ENCODE results near the gene BRSK1. TPM values are rescaled to one million over a fixed set of nuclear protein-coding genes. Genes with fewer than 3 reads are reported as not detected.

Gene BRSK1
- total and polyA plus RNA-seq, 2 of the 8 experiments (the other 6 are each of a cell fraction or from before 2014, with no cell fraction given) = 27.6 to 32.7 TPM

- peak; percentile 92 for TF ChIP-seq TBP (IDR thresholded peaks at IDR 0.05; ENCODE audit: low read depth, low read length)
- peak; percentile 61 for TF ChIP-seq BACH1 (IDR thresholded peaks at IDR 0.05; ENCODE audit: low read length)
- TF ChIP-seq SIRT6 (IDR thresholded peaks at IDR 0.05; ENCODE audit: low read length) = no peak
- TF ChIP-seq CHD1 (IDR thresholded peaks at IDR 0.05; ENCODE audit: low read depth, low read length) = no peak
- no peak for TF ChIP-seq FOSL1 (IDR thresholded peaks at IDR 0.05; ENCODE audit: insufficient read depth, low read depth, low read length)
- TF ChIP-seq SIN3A (conservative IDR thresholded peaks at IDR 0.05 in 1 of 2, IDR thresholded peaks at IDR 0.05 in 1 of 2; ENCODE audit: low read depth in 1 of 2, low read length in 2 of 2) = peak in 1 of 2 experiments; percentile 70; a peak in 3 of 4 replicates
- TF ChIP-seq SP1 (IDR thresholded peaks at IDR 0.05; ENCODE audit: low read depth, low read length) = peak; percentile 99
- TF ChIP-seq, protein P1, sequence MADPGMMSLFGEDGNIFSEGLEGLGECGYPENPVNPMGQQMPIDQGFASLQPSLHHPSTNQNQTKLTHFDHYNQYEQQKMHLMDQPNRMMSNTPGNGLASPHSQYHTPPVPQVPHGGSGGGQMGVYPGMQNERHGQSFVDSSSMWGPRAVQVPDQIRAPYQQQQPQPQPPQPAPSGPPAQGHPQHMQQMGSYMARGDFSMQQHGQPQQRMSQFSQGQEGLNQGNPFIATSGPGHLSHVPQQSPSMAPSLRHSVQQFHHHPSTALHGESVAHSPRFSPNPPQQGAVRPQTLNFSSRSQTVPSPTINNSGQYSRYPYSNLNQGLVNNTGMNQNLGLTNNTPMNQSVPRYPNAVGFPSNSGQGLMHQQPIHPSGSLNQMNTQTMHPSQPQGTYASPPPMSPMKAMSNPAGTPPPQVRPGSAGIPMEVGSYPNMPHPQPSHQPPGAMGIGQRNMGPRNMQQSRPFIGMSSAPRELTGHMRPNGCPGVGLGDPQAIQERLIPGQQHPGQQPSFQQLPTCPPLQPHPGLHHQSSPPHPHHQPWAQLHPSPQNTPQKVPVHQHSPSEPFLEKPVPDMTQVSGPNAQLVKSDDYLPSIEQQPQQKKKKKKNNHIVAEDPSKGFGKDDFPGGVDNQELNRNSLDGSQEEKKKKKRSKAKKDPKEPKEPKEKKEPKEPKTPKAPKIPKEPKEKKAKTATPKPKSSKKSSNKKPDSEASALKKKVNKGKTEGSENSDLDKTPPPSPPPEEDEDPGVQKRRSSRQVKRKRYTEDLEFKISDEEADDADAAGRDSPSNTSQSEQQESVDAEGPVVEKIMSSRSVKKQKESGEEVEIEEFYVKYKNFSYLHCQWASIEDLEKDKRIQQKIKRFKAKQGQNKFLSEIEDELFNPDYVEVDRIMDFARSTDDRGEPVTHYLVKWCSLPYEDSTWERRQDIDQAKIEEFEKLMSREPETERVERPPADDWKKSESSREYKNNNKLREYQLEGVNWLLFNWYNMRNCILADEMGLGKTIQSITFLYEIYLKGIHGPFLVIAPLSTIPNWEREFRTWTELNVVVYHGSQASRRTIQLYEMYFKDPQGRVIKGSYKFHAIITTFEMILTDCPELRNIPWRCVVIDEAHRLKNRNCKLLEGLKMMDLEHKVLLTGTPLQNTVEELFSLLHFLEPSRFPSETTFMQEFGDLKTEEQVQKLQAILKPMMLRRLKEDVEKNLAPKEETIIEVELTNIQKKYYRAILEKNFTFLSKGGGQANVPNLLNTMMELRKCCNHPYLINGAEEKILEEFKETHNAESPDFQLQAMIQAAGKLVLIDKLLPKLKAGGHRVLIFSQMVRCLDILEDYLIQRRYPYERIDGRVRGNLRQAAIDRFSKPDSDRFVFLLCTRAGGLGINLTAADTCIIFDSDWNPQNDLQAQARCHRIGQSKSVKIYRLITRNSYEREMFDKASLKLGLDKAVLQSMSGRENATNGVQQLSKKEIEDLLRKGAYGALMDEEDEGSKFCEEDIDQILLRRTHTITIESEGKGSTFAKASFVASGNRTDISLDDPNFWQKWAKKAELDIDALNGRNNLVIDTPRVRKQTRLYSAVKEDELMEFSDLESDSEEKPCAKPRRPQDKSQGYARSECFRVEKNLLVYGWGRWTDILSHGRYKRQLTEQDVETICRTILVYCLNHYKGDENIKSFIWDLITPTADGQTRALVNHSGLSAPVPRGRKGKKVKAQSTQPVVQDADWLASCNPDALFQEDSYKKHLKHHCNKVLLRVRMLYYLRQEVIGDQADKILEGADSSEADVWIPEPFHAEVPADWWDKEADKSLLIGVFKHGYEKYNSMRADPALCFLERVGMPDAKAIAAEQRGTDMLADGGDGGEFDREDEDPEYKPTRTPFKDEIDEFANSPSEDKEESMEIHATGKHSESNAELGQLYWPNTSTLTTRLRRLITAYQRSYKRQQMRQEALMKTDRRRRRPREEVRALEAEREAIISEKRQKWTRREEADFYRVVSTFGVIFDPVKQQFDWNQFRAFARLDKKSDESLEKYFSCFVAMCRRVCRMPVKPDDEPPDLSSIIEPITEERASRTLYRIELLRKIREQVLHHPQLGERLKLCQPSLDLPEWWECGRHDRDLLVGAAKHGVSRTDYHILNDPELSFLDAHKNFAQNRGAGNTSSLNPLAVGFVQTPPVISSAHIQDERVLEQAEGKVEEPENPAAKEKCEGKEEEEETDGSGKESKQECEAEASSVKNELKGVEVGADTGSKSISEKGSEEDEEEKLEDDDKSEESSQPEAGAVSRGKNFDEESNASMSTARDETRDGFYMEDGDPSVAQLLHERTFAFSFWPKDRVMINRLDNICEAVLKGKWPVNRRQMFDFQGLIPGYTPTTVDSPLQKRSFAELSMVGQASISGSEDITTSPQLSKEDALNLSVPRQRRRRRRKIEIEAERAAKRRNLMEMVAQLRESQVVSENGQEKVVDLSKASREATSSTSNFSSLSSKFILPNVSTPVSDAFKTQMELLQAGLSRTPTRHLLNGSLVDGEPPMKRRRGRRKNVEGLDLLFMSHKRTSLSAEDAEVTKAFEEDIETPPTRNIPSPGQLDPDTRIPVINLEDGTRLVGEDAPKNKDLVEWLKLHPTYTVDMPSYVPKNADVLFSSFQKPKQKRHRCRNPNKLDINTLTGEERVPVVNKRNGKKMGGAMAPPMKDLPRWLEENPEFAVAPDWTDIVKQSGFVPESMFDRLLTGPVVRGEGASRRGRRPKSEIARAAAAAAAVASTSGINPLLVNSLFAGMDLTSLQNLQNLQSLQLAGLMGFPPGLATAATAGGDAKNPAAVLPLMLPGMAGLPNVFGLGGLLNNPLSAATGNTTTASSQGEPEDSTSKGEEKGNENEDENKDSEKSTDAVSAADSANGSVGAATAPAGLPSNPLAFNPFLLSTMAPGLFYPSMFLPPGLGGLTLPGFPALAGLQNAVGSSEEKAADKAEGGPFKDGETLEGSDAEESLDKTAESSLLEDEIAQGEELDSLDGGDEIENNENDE (IDR thresholded peaks at IDR 0.05; ENCODE audit: insufficient replicate concordance, low read length) = no peak
Observed at GRCh38 chr19:55258828-55259539, 24.8 kb upstream of the BRSK1 start, which contains the start of gene PPP6R1 (continued).
